ENCODE measurements around the gene DAPK3. TPM values are rescaled to one million over a fixed set of nuclear protein-coding genes. Genes with fewer than 3 reads are reported as not detected.
"Not testable (repeated sequence)": the region's sequence is repeated elsewhere in the genome, so short reads cannot be mapped to it uniquely, and the experiment has no call there.

The DAPK3 gene
- polyA plus RNA-seq, 6 donors from 2014 or later, result 9.4 to 30.8 (median 20.2) TPM

GRCh38 chr19:4012092-4012974 is 41.4 kb upstream of the DAPK3 start:
- no peak for ATAC-seq (ENCODE audit: low read depth in 2 of 2)
- H3K27me3 Mint-ChIP-seq, result no peaks in the 10 kb centered on the region

GRCh38 chr19:4011430-4011829 is 40.5 kb upstream of the DAPK3 start:
- peak overlapping the region in 1 of 6 donors; percentile 74 for H3K27ac Mint-ChIP-seq
- not testable (repeated sequence) for DNase-seq; ATAC-seq (ENCODE audit: low read depth in 2 of 2); H3K36me3 Mint-ChIP-seq; H3K9me3 Mint-ChIP-seq; H3K27me3 Mint-ChIP-seq
- H3K4me1 Mint-ChIP-seq, result peaks cover 20 to 36% (median 32%) of the 10 kb centered on the region in 3 donors
- peak overlapping the region in 5 of 8 donors; percentile 31 to 71 (median 51) for H3K4me3 Mint-ChIP-seq

More at GRCh38 chr19:4012092-4012974, 41.4 kb upstream of the DAPK3 start:
- no peaks in the 10 kb centered on the region for H3K36me3 Mint-ChIP-seq
- peaks cover 22 to 41% (median 31%) of the 10 kb centered on the region in 3 donors for H3K4me1 Mint-ChIP-seq
- no peak for DNase-seq
- peak overlapping the region in 3 of 6 donors; percentile 32 to 66 (median 65) for H3K27ac Mint-ChIP-seq
- peak overlapping the region in 2 of 8 donors; percentile 30 to 47 for H3K4me3 Mint-ChIP-seq
- no peaks in the 10 kb centered on the region for H3K9me3 Mint-ChIP-seq

DNA sequence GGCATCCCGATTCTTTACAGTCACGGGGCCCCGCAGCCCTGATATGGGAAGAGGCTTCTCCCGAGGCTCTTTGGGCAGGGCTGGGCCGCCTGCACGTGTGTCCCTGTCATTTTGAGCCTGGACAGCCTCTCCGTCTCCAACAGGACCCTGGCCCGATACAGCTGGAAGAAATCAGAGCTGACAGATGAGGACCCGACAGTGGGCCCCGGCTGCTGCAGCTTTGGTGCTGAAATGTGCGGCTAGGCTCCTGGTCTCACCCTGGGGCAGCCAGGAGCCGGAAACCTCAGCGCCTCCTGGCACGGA is 39.9 kb upstream of the DAPK3 start:
- Mint-ChIP-seq H3K27me3 (no peaks in the 10 kb centered on the region), H3K4me3 (peak overlapping the region in 2 of 8 donors; percentile 45 to 51), H3K36me3 (no peaks in the 10 kb centered on the region), H3K27ac (no peak overlapping the region), H3K9me3 (no peaks in the 10 kb centered on the region), H3K4me1 (peaks cover 20 to 33% (median 29%) of the 10 kb centered on the region in 3 donors)
- no peak for DNase-seq
- no peak for ATAC-seq (ENCODE audit: low read depth in 2 of 2)

GRCh38 chr19:4009990-4010807 is 39.3 kb upstream of the DAPK3 start:
- H3K27ac Mint-ChIP-seq, result no peak overlapping the region
- no peaks in the 10 kb centered on the region for H3K9me3 Mint-ChIP-seq
- no peak for ATAC-seq (ENCODE audit: low read depth in 2 of 2)
- H3K36me3 Mint-ChIP-seq, result no peaks in the 10 kb centered on the region
- no peaks in the 10 kb centered on the region for H3K27me3 Mint-ChIP-seq
- H3K4me1 Mint-ChIP-seq, result peaks cover 20 to 33% (median 24%) of the 10 kb centered on the region in 3 donors
- H3K4me3 Mint-ChIP-seq, result peak overlapping the region in 6 of 8 donors; percentile 37 to 92 (median 74)
- DNase-seq, result no peak

DNA sequence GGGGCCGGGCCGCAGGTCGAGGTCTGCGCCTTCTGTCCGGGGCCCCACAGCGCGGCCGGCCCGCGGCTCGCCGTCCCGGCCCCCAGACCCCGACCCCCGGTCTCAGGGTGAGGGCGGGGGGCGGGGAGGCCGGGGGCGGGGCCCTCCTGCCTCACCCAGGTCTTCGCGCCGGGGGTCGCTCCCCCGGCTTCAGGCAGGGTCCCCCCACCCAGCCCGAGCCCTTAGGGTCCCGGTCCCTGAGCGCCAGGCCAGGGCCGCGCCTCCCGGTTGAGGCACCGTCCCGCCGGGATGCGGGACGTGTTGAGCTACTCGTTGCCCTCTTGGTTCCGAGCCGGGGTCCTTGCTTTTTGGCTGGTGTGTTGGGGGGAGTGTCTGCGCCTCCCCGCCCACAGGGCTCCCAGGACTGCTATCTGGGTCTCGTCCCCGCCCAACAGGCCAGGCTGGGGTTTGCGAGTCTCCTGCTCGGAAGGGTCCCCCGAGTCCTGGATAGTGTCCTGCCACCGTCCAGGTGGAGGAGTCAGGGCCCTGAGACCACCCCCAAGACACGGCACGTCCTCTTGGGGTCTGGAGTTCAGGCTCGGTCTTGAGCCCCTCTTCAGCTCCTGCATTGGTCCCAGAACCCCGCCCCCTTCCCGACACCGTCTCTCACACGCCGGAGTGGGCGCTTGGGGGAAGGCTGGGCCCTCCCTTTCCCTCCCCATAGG is 37.1 kb upstream of the DAPK3 start:
- peak overlapping the region; percentile 87 to 94 (median 88) for H3K4me3 Mint-ChIP-seq
- ATAC-seq (ENCODE audit: low read depth in 2 of 2) (peak; percentile 1 to 2), DNase-seq (no peak)
- no peaks in the 10 kb centered on the region for H3K36me3 Mint-ChIP-seq
- H3K27me3 Mint-ChIP-seq, result no peaks in the 10 kb centered on the region
- H3K9me3 Mint-ChIP-seq, result no peaks in the 10 kb centered on the region
- H3K27ac Mint-ChIP-seq, result peak overlapping the region in 5 of 6 donors; percentile 87 to 96 (median 92)
- peaks cover 20 to 32% (median 24%) of the 10 kb centered on the region in 3 donors for H3K4me1 Mint-ChIP-seq

GRCh38 chr19:4007021-4007835 is 36.3 kb upstream of the DAPK3 start, which contains the start of gene PIAS4:
Gene PIAS4 (plus strand): TSS chr19:4007736. CDS start chr19:4007761, 25 bp downstream.
- peak within 1 kb of the TSS; percentile 75 to 96 (median 90) for H3K27ac Mint-ChIP-seq
- DNase-seq, result peak; percentile 95
- no peaks in the 10 kb centered on the region for H3K9me3 Mint-ChIP-seq
- no peaks in the 10 kb centered on the region for H3K27me3 Mint-ChIP-seq
- H3K4me1 Mint-ChIP-seq, result peaks cover 20 to 29% (median 24%) of the 10 kb centered on the region in 3 donors
- peak; percentile 88 to 90 for ATAC-seq (ENCODE audit: low read depth in 2 of 2)
- no peaks in the 10 kb centered on the region for H3K36me3 Mint-ChIP-seq
- peak within 1 kb of the TSS; percentile 87 to 94 (median 88) for H3K4me3 Mint-ChIP-seq

GRCh38 chr19:4005436-4005835 is 34.5 kb upstream of the DAPK3 start:
- not testable (repeated sequence) for H3K27me3 Mint-ChIP-seq; DNase-seq; ATAC-seq (ENCODE audit: low read depth in 2 of 2); H3K36me3 Mint-ChIP-seq; H3K9me3 Mint-ChIP-seq
- peaks cover 14 to 20% (median 18%) of the 10 kb centered on the region in 3 donors for H3K4me1 Mint-ChIP-seq
- H3K4me3 Mint-ChIP-seq, result peak overlapping the region in 5 of 8 donors; percentile 28 to 88 (median 51)
- H3K27ac Mint-ChIP-seq, result peak overlapping the region in 1 of 6 donors; percentile 88

DNA sequence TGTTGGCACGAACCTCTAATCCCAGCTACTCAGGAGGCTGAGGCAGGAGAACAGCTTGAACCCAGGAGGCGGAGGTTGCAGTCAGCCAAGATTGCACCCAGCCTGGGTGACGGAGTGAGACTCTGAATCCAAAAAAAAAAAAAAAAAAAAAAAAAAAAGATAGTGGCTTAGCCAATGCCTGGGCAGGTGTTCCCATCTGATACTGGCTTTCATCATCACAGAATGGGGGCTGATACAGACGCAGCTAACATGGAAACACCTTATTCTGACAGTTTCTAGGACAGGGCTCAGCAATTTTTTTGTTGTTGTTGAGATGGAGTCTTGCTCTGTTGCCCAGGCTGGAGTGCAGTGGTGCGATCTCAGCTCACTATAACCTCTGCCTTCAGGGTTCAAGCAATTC is 29.9 kb upstream of the DAPK3 start:
- not testable (repeated sequence) for H3K4me3 Mint-ChIP-seq; H3K4me1 Mint-ChIP-seq; H3K27me3 Mint-ChIP-seq; DNase-seq; H3K36me3 Mint-ChIP-seq; H3K9me3 Mint-ChIP-seq; H3K27ac Mint-ChIP-seq; ATAC-seq (ENCODE audit: low read depth in 2 of 2)

DNA sequence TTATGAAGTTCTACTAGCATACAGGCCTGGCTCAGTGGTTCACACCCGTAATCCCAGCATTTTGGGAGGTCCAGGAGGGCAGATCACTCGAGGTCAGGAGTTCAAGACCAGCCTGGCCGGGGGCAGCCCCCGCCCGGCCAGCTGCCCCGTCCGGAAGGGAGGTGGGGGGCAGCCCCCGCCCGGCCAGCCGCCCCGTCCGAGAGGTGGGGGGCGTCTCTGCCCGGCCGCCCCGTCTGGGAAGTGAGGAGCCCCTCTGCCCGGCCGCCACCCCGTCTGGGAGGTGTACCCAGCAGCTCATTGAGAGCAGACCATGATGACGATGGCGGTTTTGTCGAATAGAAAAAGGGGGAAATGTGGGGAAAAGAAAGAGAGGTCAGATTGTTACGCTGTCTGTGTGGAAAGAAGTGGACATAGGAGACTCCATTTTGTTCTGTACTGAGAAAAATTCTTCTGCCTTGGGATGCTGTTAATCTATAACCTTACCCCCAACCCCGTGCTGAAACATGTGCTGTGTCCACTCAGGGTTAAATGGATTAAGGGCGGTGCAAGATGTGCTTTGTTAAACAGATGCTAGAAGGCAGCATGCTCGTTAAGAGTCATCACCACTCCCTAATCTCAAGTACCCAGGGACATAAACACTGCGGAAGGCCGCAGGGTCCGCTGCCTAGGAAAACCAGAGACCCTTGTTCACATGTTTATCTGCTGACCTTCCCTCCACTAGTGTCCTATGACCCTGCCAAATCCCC is 27.9 kb upstream of the DAPK3 start:
- H3K4me1 Mint-ChIP-seq; H3K9me3 Mint-ChIP-seq; H3K4me3 Mint-ChIP-seq; H3K36me3 Mint-ChIP-seq; H3K27ac Mint-ChIP-seq; DNase-seq; ATAC-seq (ENCODE audit: low read depth in 2 of 2); H3K27me3 Mint-ChIP-seq: not testable (repeated sequence)

DNA sequence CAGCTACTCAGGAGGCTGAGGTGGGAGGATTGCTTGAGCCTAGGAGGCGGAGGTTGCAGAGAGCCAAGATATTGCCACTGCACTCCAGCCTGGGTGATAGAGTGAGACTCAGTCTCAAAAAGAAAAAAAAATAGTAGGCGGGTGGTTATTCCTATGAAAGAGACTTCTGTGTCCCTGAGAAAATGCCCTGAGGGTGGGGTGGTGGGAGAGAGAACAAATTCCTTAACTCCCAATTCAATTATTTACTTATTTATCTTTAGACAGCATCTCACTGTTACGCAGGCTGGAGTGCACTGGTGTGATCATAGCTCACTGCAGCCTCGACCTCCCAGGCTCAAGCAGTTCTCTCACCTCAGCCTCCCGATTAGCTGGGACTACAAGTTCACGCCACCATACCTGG is 24.7 kb upstream of the DAPK3 start:
- H3K27ac Mint-ChIP-seq, result no peak overlapping the region
- no peaks in the 10 kb centered on the region for H3K9me3 Mint-ChIP-seq
- H3K4me1 Mint-ChIP-seq, result peaks cover 4 to 11% (median 7%) of the 10 kb centered on the region in 3 donors
- DNase-seq (no peak), ATAC-seq (ENCODE audit: low read depth in 2 of 2) (no peak)
- no peaks in the 10 kb centered on the region for H3K36me3 Mint-ChIP-seq
- H3K27me3 Mint-ChIP-seq, result no peaks in the 10 kb centered on the region
- H3K4me3 Mint-ChIP-seq, result no peak overlapping the region

DNA sequence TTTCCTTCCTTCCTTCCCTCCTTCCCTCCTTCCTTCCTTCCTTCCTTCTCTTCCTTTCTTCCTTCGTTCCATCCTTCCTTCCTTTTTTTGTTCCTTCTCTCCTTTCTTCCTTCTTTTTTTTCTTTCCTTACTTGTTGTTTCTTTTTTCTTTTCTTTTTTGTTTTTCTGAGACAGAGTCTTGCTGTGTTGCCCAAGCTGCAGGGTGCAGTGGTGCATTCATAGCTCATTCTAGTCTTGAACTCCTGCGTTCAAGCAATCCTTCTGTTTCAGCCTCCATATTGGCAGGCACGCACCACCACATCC is 19.9 kb upstream of the DAPK3 start:
- DNase-seq (no peak), ATAC-seq (ENCODE audit: low read depth in 2 of 2) (no peak)
- Mint-ChIP-seq H3K27ac (peak overlapping the region in 3 of 6 donors; percentile 29 to 91 (median 45)), H3K36me3 (no peaks in the 10 kb centered on the region), H3K9me3 (no peaks in the 10 kb centered on the region), H3K27me3 (no peaks in the 10 kb centered on the region), H3K4me3 (peak overlapping the region in 5 of 8 donors; percentile 6 to 80 (median 63)), H3K4me1 (peaks cover 18 to 37% (median 22%) of the 10 kb centered on the region in 3 donors)
